Stimulated activated CD4-positive, alpha-beta T cell treated with anti-CD3 and anti-CD28 coated beads, Interleukin-12 subunit alpha, Interleukin-12 subunit beta, amount 100 ng/mL, for 48 hours (primary cell): ENCODE measurements around the gene C6orf52.
"Not testable (repeated sequence)": the region's sequence is repeated elsewhere in the genome, so short reads cannot be mapped to it uniquely, and the experiment has no call there.

Source experiments
- DNase-seq, 3 donors: peaks; one replicate each; pipeline ENCODE4 v3.0.0-alpha.2; 2020; ENCODE audit warnings: low read depth in 2 of 3, low spot score in 1 of 3

Gene C6orf52

GRCh38 chr6:10694302-10695085 is at the start of gene C6orf52, which contains the start of gene PAK1IP1:
TSS of gene C6orf52 (minus strand) at chr6:10694616. CDS start at chr6:10687550, 7,066 bp downstream.
TSS of gene PAK1IP1 (plus strand) at chr6:10694972. CDS start at chr6:10694986, 14 bp downstream.
- DNase-seq = peak; percentile 86 to 92 (median 86)

- DNase-seq = no peak
Observed at GRCh38 chr6:10743515-10743914, 49.1 kb upstream of the C6orf52 start.

- no peak for DNase-seq
Observed at GRCh38 chr6:10742251-10742650, 47.8 kb upstream of the C6orf52 start.

- DNase-seq = not testable (repeated sequence)
Observed at GRCh38 chr6:10741643-10742042, 47.2 kb upstream of the C6orf52 start.

- DNase-seq = no peak
Observed at GRCh38 chr6:10740061-10740460, 45.6 kb upstream of the C6orf52 start.

- no peak for DNase-seq
Observed at GRCh38 chr6:10736731-10737130, 42.3 kb upstream of the C6orf52 start.

- DNase-seq = no peak
Observed at GRCh38 chr6:10733863-10734262, 39.4 kb upstream of the C6orf52 start.

- DNase-seq = no peak
Observed at GRCh38 chr6:10733151-10733715, 38.8 kb upstream of the C6orf52 start.

GRCh38 chr6:10730254-10730653 is 35.8 kb upstream of the C6orf52 start:
- no peak for DNase-seq

- DNase-seq = no peak
Observed at GRCh38 chr6:10725716-10726115, 31.3 kb upstream of the C6orf52 start.

- DNase-seq = no peak
Observed at GRCh38 chr6:10725044-10725443, 30.6 kb upstream of the C6orf52 start.

- DNase-seq = no peak
Observed at GRCh38 chr6:10723567-10723881, 29.1 kb upstream of the C6orf52 start.

- DNase-seq = peak; percentile 82 to 91 (median 91)
Observed at GRCh38 chr6:10722820-10723566, 28.6 kb upstream of the C6orf52 start, which contains the start of gene TMEM14C. TSS of gene TMEM14C (plus strand) at chr6:10723070. CDS start at chr6:10724614, 1,544 bp downstream.

- no peak for DNase-seq
Observed at GRCh38 chr6:10722570-10722819, 28.1 kb upstream of the C6orf52 start.

- no peak for DNase-seq
Observed at GRCh38 chr6:10721850-10722569, 27.6 kb upstream of the C6orf52 start.

GRCh38 chr6:10720960-10721849 is 26.8 kb upstream of the C6orf52 start:
- DNase-seq = peak in 1 of 3 donors; percentile 14

- DNase-seq = peak in 2 of 3 donors; percentile 18 to 35
Observed at GRCh38 chr6:10720265-10720959, 26.0 kb upstream of the C6orf52 start.

GRCh38 chr6:10719964-10720264 is 25.5 kb upstream of the C6orf52 start:
- DNase-seq = no peak

GRCh38 chr6:10719296-10719963 is 25.0 kb upstream of the C6orf52 start:
- DNase-seq = peak in 1 of 3 donors; percentile 61

- no peak for DNase-seq
Observed at GRCh38 chr6:10713962-10714361, 19.5 kb upstream of the C6orf52 start.
